Thoracic aorta (tissue), 2 donors: ENCODE results near the gene UBL4A. TPM values are rescaled to one million over a fixed set of nuclear protein-coding genes. Genes with fewer than 3 reads are reported as not detected.

Experiments
- ATAC-seq: fragments of 150-250 bp; one replicate; pipeline ENCODE4 v1.8.0; 2017; ENCODE audit warnings: low read depth; ENCODE audit not compliant: insufficient number of reproducible peaks, low FRiP score
- DNase-seq: peaks from one replicate; pipeline ENCODE4 v3.0.0-alpha.2; 2020; ENCODE audit warnings: low spot score
- H3K27ac ChIP-seq, 2 donors: fragments of 200-600 bp; sonication (generic); 1 replicate in 1 of 2; 2 replicates in 1 of 2; pipeline ENCODE4 v1.5.1; 2016; ENCODE audit warnings: mild to moderate bottlenecking in 2 of 2, moderate library complexity in 2 of 2
- H3K27me3 ChIP-seq: fragments of 200-600 bp; sonication (generic); replicated peaks from 2 replicates; pipeline ENCODE4 v1.6.0; 2016; ENCODE audit warnings: mild to moderate bottlenecking; ENCODE audit not compliant: insufficient read depth
- H3K36me3 ChIP-seq: fragments of 200-600 bp; sonication (generic); one replicate; pipeline ENCODE4 v1.5.1; 2016
- H3K4me1 ChIP-seq, 2 donors: fragments of 200-600 bp; sonication (generic); 1 replicate in 1 of 2; 2 replicates in 1 of 2; pipeline versions ENCODE4 v1.5.1 to v1.6.0; 2016; ENCODE audit warnings: low read depth in 2 of 2, mild to moderate bottlenecking in 1 of 2; ENCODE audit not compliant: control insufficient read depth in 1 of 2
- H3K4me3 ChIP-seq: fragments of 200-600 bp; sonication (generic); 2 replicates; pipeline ENCODE4 v1.5.1; 2016; ENCODE audit warnings: mild to moderate bottlenecking
- H3K9me3 ChIP-seq: fragments of 200-600 bp; sonication (generic); 2 replicates; pipeline ENCODE4 v1.5.1; 2016
- CTCF ChIP-seq: fragments of 200-600 bp; sonication (generic); IDR thresholded peaks from one replicate; pipeline ENCODE4 v1.5.1; 2019; ENCODE audit warnings: antibody characterized with exemption
- total RNA-seq, 2 donors: library from RNA; depleted of rRNA; stranded (reverse); fragments of >200 nt; gene quantifications; one replicate each; pipeline versions ENCODE4 v1.1.0 to v1.2.3, GENCODE V29; 2016

UBL4A gene
- total RNA-seq, 2 donors from 2014 or later, result 28.1 to 67.1 TPM

DNA sequence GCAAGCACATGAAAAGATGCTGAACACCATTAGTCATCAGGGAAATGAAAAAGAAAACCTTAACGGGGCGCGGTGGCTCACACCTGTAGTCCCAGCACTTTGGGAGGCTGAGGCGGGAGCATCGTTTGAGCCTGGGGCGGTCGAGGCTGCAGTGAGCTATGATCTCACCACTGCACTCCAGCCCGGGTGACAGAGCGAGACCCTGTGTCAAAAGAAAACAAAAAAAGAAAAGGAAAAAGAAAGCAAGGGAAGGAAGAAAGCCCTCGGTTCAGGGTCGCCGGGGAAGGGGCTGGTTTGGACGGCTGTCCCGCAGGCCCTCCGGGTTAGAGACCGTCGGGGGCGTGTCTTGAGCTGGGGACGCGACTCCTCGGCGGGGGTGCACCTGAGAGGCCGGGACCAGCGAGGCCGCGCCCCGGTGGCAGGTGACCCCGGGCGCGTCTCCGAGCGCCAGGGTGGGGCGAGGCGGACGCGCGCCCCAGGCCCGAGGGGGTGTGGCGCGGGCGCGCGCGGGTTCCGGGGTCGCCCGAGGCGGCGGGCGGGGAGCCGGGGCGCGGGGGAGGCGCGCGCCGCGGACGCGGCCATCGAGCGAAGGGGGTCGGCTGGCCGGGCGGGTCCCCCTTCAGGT is 28.8 kb downstream of the UBL4A start:
- no peaks in the 10 kb centered on the region for H3K9me3 ChIP-seq
- no peak for TF ChIP-seq CTCF
- ATAC-seq, result no peak

DNA sequence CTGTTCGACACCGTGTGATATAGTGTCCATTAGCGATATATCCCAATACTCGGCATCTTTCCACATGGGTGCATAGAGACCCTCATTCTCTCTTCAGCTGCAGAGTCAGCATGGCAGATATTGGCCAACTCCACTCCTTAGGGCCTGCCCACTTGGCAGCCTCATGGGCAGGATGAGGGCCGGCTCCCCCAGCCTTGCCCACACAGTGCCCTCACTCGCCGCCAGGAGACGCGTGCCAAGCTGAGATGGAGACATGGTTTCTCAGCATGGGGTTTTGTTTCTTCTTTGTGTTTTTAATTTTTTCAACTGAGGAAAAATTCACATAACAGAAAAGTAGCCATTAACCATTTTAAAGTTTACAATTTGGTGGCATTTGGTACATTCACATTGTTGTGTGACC is 33.6 kb downstream of the UBL4A start:
- H3K27me3 ChIP-seq, result no peaks in the 10 kb centered on the region
- H3K9me3 ChIP-seq, result no peaks in the 10 kb centered on the region
- no peak overlapping the region for H3K4me3 ChIP-seq
- DNase-seq (no peak), ATAC-seq (no peak)
- no peak for TF ChIP-seq CTCF
- peaks cover 18% of the 10 kb centered on the region for H3K36me3 ChIP-seq
- H3K27ac ChIP-seq, result no peak overlapping the region
- no peaks in the 10 kb centered on the region for H3K4me1 ChIP-seq

More for the DNA sequence above, 28.8 kb downstream of the UBL4A start:
- Histone ChIP-seq H3K36me3 (no peaks in the 10 kb centered on the region), H3K4me1 (peaks cover 0 to 10% of the 10 kb centered on the region in 2 donors), H3K4me3 (peak overlapping the region; percentile 80), H3K27me3 (no peaks in the 10 kb centered on the region), H3K27ac (peak overlapping the region in 1 of 2 donors; percentile 71)
- DNase-seq, result no peak

- Histone ChIP-seq H3K27me3 (no peaks in the 10 kb centered on the region), H3K36me3 (peaks cover 18% of the 10 kb centered on the region), H3K27ac (no peak overlapping the region), H3K4me1 (peaks cover 1 to 10% of the 10 kb centered on the region in 2 donors), H3K9me3 (no peaks in the 10 kb centered on the region), H3K4me3 (no peak overlapping the region)
- DNase-seq, result no peak
- ATAC-seq, result no peak
- TF ChIP-seq CTCF, result no peak
Measured at GRCh38 chrX:154450312-154450711, 36.1 kb downstream of the UBL4A start.

DNA sequence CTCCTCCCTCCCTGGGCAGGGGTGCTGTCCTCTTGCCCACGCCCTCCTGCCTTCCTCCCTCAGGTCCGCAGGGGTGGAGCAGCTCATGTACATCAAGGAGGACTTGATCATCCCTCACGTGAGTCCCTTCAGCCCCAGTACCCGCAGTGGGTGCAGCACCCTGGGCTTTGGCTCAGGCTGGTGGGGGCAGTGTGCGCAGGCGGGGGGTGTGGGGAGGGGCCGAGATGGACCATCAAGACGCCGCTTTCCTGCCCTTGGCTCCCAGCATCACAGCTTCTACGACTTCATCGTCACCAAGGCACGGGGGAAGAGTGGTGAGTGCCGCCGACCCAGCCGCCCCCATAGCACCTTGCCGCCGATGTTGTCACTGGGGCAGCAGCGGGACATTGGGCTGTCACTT is 36.8 kb downstream of the UBL4A start:
- Histone ChIP-seq H3K27me3 (no peaks in the 10 kb centered on the region), H3K27ac (no peak overlapping the region), H3K36me3 (peaks cover 18% of the 10 kb centered on the region), H3K4me3 (no peak overlapping the region), H3K4me1 (peaks cover 6 to 17% of the 10 kb centered on the region in 2 donors), H3K9me3 (no peaks in the 10 kb centered on the region)
- DNase-seq, result no peak
- no peak for ATAC-seq
- TF ChIP-seq CTCF, result no peak

- peaks cover 6 to 19% of the 10 kb centered on the region in 2 donors for H3K4me1 ChIP-seq
- no peak for TF ChIP-seq CTCF
- H3K9me3 ChIP-seq, result no peaks in the 10 kb centered on the region
- ATAC-seq (no peak), DNase-seq (no peak)
- H3K4me3 ChIP-seq, result no peak overlapping the region
- peaks cover 18% of the 10 kb centered on the region for H3K36me3 ChIP-seq
- H3K27me3 ChIP-seq, result no peaks in the 10 kb centered on the region
- no peak overlapping the region for H3K27ac ChIP-seq
Measured at GRCh38 chrX:154448484-154448883, 37.9 kb downstream of the UBL4A start.
